H9 (cell line): ENCODE data around the gene RBPJ. TPM values are rescaled to one million over a fixed set of nuclear protein-coding genes. Genes with fewer than 3 reads are reported as not detected.

Experiments
- DNase-seq: peaks from one replicate; pipeline ENCODE4 v3.0.0-alpha.2; 2017
- H2AFZ ChIP-seq: one replicate; pipeline ENCODE4 v1.6.1; 2013; ENCODE audit warnings: mild to moderate bottlenecking, low read length, control low read depth, moderate library complexity
- H2AK5ac ChIP-seq: 2 replicates; pipeline ENCODE4 v1.6.1; 2013; ENCODE audit warnings: low read length, control low read depth, mixed read lengths; ENCODE audit not compliant: insufficient read length
- H2BK120ac ChIP-seq: one replicate; pipeline ENCODE4 v1.6.1; 2013; ENCODE audit warnings: low read depth, mild to moderate bottlenecking, low read length, control low read depth, inconsistent platforms; ENCODE audit not compliant: poor library complexity, severe bottlenecking
- H2BK12ac ChIP-seq: 2 replicates; pipeline ENCODE4 v1.6.1; 2013; ENCODE audit warnings: low read length, control low read depth, mixed read lengths, low read depth; ENCODE audit not compliant: insufficient read length
- H2BK15ac ChIP-seq: 2 replicates; pipeline ENCODE4 v1.6.1; 2013; ENCODE audit warnings: low read depth, low read length, control low read depth
- H2BK20ac ChIP-seq: one replicate; pipeline ENCODE4 v1.6.1; 2013; ENCODE audit warnings: low read depth, mild to moderate bottlenecking, low read length, control low read depth, inconsistent platforms; ENCODE audit not compliant: poor library complexity, severe bottlenecking
- H2BK5ac ChIP-seq: 2 replicates; pipeline ENCODE4 v1.6.1; 2013; ENCODE audit warnings: low read length, control low read depth, mixed read lengths; ENCODE audit not compliant: insufficient read length
- H3K14ac ChIP-seq: 2 replicates; pipeline ENCODE4 v1.6.1; 2013; ENCODE audit warnings: low read length, control low read depth; ENCODE audit not compliant: insufficient read depth
- H3K18ac ChIP-seq: 2 replicates; pipeline ENCODE4 v1.6.1; 2013; ENCODE audit warnings: low read depth, mild to moderate bottlenecking, mixed read lengths, low read length, control low read depth; ENCODE audit not compliant: insufficient read length
- H3K23ac ChIP-seq: 2 replicates; pipeline ENCODE4 v1.6.1; 2013; ENCODE audit warnings: low read length, control low read depth, mixed read lengths, low read depth; ENCODE audit not compliant: insufficient read length
- H3K23me2 ChIP-seq: 2 replicates; pipeline ENCODE4 v1.6.1; 2013; ENCODE audit warnings: low read depth, mild to moderate bottlenecking, mixed read lengths, low read length, control low read depth; ENCODE audit not compliant: insufficient read length, poor library complexity, severe bottlenecking
- H3K27ac ChIP-seq: 2 replicates; pipeline ENCODE4 v1.5.1; 2013; ENCODE audit warnings: low read length, control low read depth, mixed read lengths, low read depth; ENCODE audit not compliant: insufficient read length
- H3K27me3 ChIP-seq: 2 replicates; pipeline ENCODE4 v1.6.1; 2013; ENCODE audit warnings: low read length, control low read depth, inconsistent platforms; ENCODE audit not compliant: insufficient read depth
- H3K4ac ChIP-seq: 2 replicates; pipeline ENCODE4 v1.6.1; 2013; ENCODE audit warnings: low read depth, mild to moderate bottlenecking, control low read depth, inconsistent platforms, low read length, moderate library complexity
- H3K4me1 ChIP-seq: 2 replicates; pipeline ENCODE4 v1.6.1; 2013; ENCODE audit warnings: low read length, control low read depth, inconsistent platforms; ENCODE audit not compliant: insufficient read depth
- H3K4me2 ChIP-seq: 2 replicates; pipeline ENCODE4 v1.6.1; 2013; ENCODE audit warnings: low read length, control low read depth, mixed read lengths; ENCODE audit not compliant: insufficient read length, insufficient read depth
- H3K56ac ChIP-seq: 2 replicates; pipeline ENCODE4 v1.6.1; 2013; ENCODE audit warnings: low read depth, mild to moderate bottlenecking, mixed read lengths, low read length, control low read depth; ENCODE audit not compliant: insufficient read length
- H3K79me1 ChIP-seq: 2 replicates; pipeline ENCODE4 v1.6.1; 2013; ENCODE audit warnings: low read depth, mild to moderate bottlenecking, moderate library complexity, low read length, control low read depth, inconsistent platforms; ENCODE audit not compliant: insufficient read depth, poor library complexity, severe bottlenecking
- H3K79me2 ChIP-seq: 2 replicates; pipeline ENCODE4 v1.6.1; 2013; ENCODE audit warnings: low read length, control low read depth, inconsistent platforms; ENCODE audit not compliant: insufficient read depth
- H3K9ac ChIP-seq: 2 replicates; pipeline ENCODE4 v1.6.1; 2013; ENCODE audit warnings: low read length, control low read depth, mixed read lengths; ENCODE audit not compliant: insufficient read length; ENCODE audit errors: extremely low read depth
- H3K9me3 ChIP-seq: one replicate; pipeline ENCODE4 v1.6.1; 2013; ENCODE audit warnings: low read depth, low read length, inconsistent platforms; ENCODE audit not compliant: control insufficient read depth
- H3T11ph ChIP-seq: one replicate; pipeline ENCODE4 v1.6.1; 2013; ENCODE audit warnings: mild to moderate bottlenecking, low read length, control low read depth, inconsistent platforms
- H4K20me1 ChIP-seq: one replicate; pipeline ENCODE4 v1.6.1; 2013; ENCODE audit not compliant: control insufficient read depth, insufficient read length, insufficient read depth
- H4K5ac ChIP-seq: 2 replicates; pipeline ENCODE4 v1.6.1; 2013; ENCODE audit warnings: low read depth, mild to moderate bottlenecking, mixed read lengths, low read length, control low read depth; ENCODE audit not compliant: insufficient read length
- H4K8ac ChIP-seq: replicated peaks from 2 replicates; pipeline ENCODE4 v1.6.1; 2013; ENCODE audit warnings: low read length, control low read depth, mixed read lengths, low read depth; ENCODE audit not compliant: insufficient read length
- H4K91ac ChIP-seq: 2 replicates; pipeline ENCODE4 v1.6.1; 2013; ENCODE audit warnings: low read depth, mild to moderate bottlenecking, moderate library complexity, mixed read lengths, low read length, control low read depth; ENCODE audit not compliant: insufficient read length
- H3K27ac Mint-ChIP-seq, 3 experiments: 2 replicates in 2 of 3; 3 replicates in 1 of 3; pipeline ENCODE4 v1.8.0; 2020 to 2021; ENCODE audit warnings: mixed read lengths in 3 of 3, mild to moderate bottlenecking in 1 of 3, moderate library complexity in 1 of 3
- H3K27me3 Mint-ChIP-seq: 2 replicates; pipeline ENCODE4 v1.8.0; 2021; ENCODE audit warnings: low read depth, mild to moderate bottlenecking, moderate library complexity, mixed read lengths
- H3K36me3 Mint-ChIP-seq, 3 experiments: 2 replicates in 2 of 3; 3 replicates in 1 of 3; pipeline ENCODE4 v1.8.0; 2020 to 2021; ENCODE audit warnings: low read depth in 3 of 3, mixed read lengths in 3 of 3; ENCODE audit not compliant: insufficient read depth in 1 of 3
- H3K4me1 Mint-ChIP-seq, 2 experiments: 2 replicates each; pipeline ENCODE4 v1.8.0; 2020; ENCODE audit warnings: mixed read lengths in 2 of 2
- H3K4me3 Mint-ChIP-seq, 2 experiments: 2 replicates in 1 of 2; 3 replicates in 1 of 2; pipeline ENCODE4 v1.8.0; 2020 to 2021; ENCODE audit warnings: mild to moderate bottlenecking in 2 of 2, mixed read lengths in 2 of 2, moderate library complexity in 1 of 2
- H3K9me3 Mint-ChIP-seq, 2 experiments: 2 replicates in 1 of 2; 3 replicates in 1 of 2; pipeline ENCODE4 v1.8.0; 2020; ENCODE audit warnings: mild to moderate bottlenecking in 2 of 2, mixed read lengths in 2 of 2, moderate library complexity in 1 of 2
- CTCF ChIP-seq: fragments of 200-600 bp; sonication (generic); conservative IDR thresholded peaks from 3 replicates; pipeline ENCODE4 v1.8.0; 2021; ENCODE audit warnings: antibody characterized with exemption, mild to moderate bottlenecking
- WGBS: extraction: QIAGEN DNeasy Blood & Tissue Kit; methylation state at CpG from one replicate; pipeline ENCODE4 v1.1.7; 2013; ENCODE audit warnings: missing lambda C conversion rate, low lambda C conversion rate, mixed read lengths; ENCODE audit not compliant: insufficient read length; ENCODE audit errors: extremely low coverage; 5-methylcytosine and 5-hydroxymethylcytosine counted together
- total RNA-seq: library from RNA; stranded (reverse); gene quantifications from 2 replicates; pipeline ENCODE4 v1.2.1, GENCODE V29; 2021

RBPJ gene
- total RNA-seq, 1 experiment from 2014 or later = 166 TPM

- H3K56ac ChIP-seq = no peak overlapping the region
- H2BK120ac ChIP-seq = no peak overlapping the region
- H3K27ac ChIP-seq = no peak overlapping the region
- no peak overlapping the region for H4K8ac ChIP-seq
- no peak overlapping the region for H3K4me2 ChIP-seq
- H2AK5ac ChIP-seq = no peak overlapping the region
- no peak overlapping the region for H4K5ac ChIP-seq
- H3K18ac ChIP-seq = no peak overlapping the region
- H3K14ac ChIP-seq = no peak overlapping the region
- H3K27me3 ChIP-seq = no peaks in the 10 kb centered on the region
- no peak for DNase-seq
- H3K9ac ChIP-seq = no peak overlapping the region
- TF ChIP-seq CTCF = no peak
- no peak overlapping the region for H4K91ac ChIP-seq
- no peaks in the 10 kb centered on the region for H3K9me3 Mint-ChIP-seq
- no peak overlapping the region for H3K23ac ChIP-seq
- no peak overlapping the region for H3K4me3 Mint-ChIP-seq
- H4K20me1 ChIP-seq = no peaks in the 10 kb centered on the region
- no peak overlapping the region for H3K4ac ChIP-seq
- no peaks in the 10 kb centered on the region for H3K4me1 Mint-ChIP-seq
- H3K4me1 ChIP-seq = no peaks in the 10 kb centered on the region
- no peaks in the 10 kb centered on the region for H3K79me1 ChIP-seq
- WGBS = no CpG with 5 or more reads among the region's 2 CpGs
- no peak overlapping the region for H2BK5ac ChIP-seq
- H2BK20ac ChIP-seq = no peak overlapping the region
- H3T11ph ChIP-seq = no peak overlapping the region
- no peaks in the 10 kb centered on the region for H3K23me2 ChIP-seq
- no peak overlapping the region for H2BK12ac ChIP-seq
- no peak overlapping the region for H2AFZ ChIP-seq
- peaks cover 18 to 91% (median 51%) of the 10 kb centered on the region in 3 experiments; a peak in 6 of 7 replicates for H3K36me3 Mint-ChIP-seq
- H2BK15ac ChIP-seq = no peak overlapping the region
- no peaks in the 10 kb centered on the region for H3K9me3 ChIP-seq
- H3K27me3 Mint-ChIP-seq = no peaks in the 10 kb centered on the region
- no peaks in the 10 kb centered on the region for H3K79me2 ChIP-seq
- H3K27ac Mint-ChIP-seq = peak overlapping the region in 2 of 3 experiments; percentile 15 to 24; a peak in 2 of 7 replicates
These were observed 110.8 kb downstream of the RBPJ start for GRCh38 chr4:26431461-26432180.
